Thyroid gland (tissue), 4 donors: ENCODE measurements around the gene JMJD1C.

Experiments used
- POLR2A ChIP-seq, 2 donors: fragments of 450-650 bp; IDR thresholded peaks; one replicate each; pipeline ENCODE4 v1.6.1; 2017; ENCODE audit warnings: antibody characterized with exemption in 2 of 2, mild to moderate bottlenecking in 2 of 2, moderate library complexity in 1 of 2
- TF ChIP-seq, protein P1 (sequence below), 6 experiments: fragments of 200-600 bp in 3 of 6; fragments of 450-650 bp in 3 of 6; sonication (generic) in 3 of 6; IDR thresholded peaks; one replicate each; pipeline ENCODE4 v1.5.1; 2016 to 2019; ENCODE audit warnings: antibody characterized with exemption in 6 of 6, mild to moderate bottlenecking in 2 of 6, inconsistent platforms in 1 of 6, moderate library complexity in 1 of 6

DNA sequence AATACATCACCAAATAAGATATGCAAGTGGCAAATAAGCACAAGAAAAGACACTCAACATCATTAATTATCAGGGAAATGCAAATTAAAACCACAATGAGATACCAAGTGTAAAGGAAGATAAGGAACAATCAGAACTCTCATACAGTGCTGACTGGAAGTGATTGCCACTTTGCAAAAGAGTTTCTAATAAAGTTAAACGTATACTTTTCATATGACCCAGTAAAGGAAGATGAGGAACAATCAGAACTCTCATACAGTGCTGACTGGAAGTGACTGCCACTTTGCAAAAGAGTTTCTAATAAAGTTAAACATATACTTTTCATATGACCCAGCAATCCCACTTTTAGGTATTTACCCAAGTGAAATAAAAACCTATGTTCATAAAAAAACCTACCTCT, 12.2 kb upstream of the JMJD1C start:
- TF ChIP-seq, protein P1, sequence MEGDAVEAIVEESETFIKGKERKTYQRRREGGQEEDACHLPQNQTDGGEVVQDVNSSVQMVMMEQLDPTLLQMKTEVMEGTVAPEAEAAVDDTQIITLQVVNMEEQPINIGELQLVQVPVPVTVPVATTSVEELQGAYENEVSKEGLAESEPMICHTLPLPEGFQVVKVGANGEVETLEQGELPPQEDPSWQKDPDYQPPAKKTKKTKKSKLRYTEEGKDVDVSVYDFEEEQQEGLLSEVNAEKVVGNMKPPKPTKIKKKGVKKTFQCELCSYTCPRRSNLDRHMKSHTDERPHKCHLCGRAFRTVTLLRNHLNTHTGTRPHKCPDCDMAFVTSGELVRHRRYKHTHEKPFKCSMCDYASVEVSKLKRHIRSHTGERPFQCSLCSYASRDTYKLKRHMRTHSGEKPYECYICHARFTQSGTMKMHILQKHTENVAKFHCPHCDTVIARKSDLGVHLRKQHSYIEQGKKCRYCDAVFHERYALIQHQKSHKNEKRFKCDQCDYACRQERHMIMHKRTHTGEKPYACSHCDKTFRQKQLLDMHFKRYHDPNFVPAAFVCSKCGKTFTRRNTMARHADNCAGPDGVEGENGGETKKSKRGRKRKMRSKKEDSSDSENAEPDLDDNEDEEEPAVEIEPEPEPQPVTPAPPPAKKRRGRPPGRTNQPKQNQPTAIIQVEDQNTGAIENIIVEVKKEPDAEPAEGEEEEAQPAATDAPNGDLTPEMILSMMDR (IDR thresholded peaks at IDR 0.05), result no peak
- TF ChIP-seq POLR2A (IDR thresholded peaks at IDR 0.05), result no peak
